Stimulated activated CD8-positive, alpha-beta memory T cell treated with anti-CD3 and anti-CD28 coated beads, Interleukin-2, amount 100 ng/mL, for 1 hour (primary cell): ENCODE measurements around the gene MAPK13.
"Not testable (repeated sequence)": the region's sequence is repeated elsewhere in the genome, so short reads cannot be mapped to it uniquely, and the experiment has no call there.

Source experiments
- DNase-seq, 2 donors: peaks; one replicate each; pipeline ENCODE4 v3.0.0-alpha.2; 2020; ENCODE audit warnings: low read depth in 2 of 2

The MAPK13 gene

GRCh38 chr6:36127462-36128016, 2.8 kb upstream of the MAPK13 start:
- DNase-seq, result no peak

- no peak for DNase-seq
Observed at GRCh38 chr6:36128073-36128472, 2.2 kb upstream of the MAPK13 start.

DNA sequence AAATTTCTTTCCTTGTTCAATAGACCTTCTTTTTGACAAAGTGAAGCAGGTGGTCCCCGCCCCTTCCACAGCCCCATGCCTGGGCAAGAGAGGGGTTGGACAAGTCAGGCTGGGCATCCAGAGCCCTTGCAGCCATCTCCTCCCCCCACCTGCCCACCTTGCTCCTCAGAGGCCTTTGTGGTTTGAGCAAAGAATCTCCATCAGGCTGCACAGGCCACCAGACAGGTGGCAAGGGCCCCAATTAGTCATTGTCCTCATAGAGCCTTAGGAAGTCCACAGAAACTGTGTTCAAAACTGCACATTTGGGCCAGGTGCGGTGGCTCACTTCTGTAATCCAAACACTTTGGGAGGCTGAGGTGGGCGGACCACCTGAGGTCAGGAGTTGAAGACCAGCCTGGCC, 1.5 kb upstream of the MAPK13 start:
- DNase-seq, result no peak

- DNase-seq, result not testable (repeated sequence)
Observed at GRCh38 chr6:36129334-36129733, 979 bp upstream of the MAPK13 start.

- DNase-seq, result no peak
Observed at GRCh38 chr6:36130667-36131510, 576 bp downstream of the MAPK13 start.

DNA sequence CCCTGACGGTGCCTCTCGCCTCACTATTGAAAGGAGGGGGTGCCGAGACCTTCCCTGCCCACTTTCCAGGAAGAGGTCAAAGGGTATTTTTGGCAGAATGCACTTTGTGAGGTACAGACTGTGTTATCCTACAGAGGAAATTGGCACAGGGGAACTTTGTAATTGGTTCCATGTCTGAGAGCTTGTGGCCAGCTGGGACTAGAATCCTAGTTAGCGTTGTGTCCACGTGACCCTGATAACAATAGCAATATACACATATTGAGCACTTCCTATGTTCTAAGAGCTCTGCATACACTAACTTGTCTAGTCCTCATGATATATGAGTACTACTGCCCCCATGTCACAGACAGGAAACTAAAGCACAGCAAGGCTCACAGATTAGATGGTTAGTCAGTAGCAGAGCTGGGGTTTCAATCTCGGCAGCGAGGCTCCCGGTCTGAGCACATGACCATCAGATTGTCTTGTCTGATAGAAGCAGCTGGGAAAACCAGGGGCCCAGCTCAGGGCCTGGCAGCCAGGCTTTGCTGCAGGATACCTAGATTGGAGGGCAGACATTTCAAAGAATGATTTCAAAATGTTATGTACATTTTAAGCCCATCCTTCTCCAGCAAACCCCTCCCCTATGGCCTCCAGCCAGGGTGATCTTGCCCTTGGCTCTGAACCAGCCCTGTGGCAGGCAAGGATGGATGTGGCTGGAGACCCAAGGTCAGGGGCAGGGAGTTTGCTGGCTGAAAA, 1.4 kb downstream of the MAPK13 start:
- no peak for DNase-seq

GRCh38 chr6:36132246-36132895, 2.1 kb downstream of the MAPK13 start:
- DNase-seq, result no peak

DNA sequence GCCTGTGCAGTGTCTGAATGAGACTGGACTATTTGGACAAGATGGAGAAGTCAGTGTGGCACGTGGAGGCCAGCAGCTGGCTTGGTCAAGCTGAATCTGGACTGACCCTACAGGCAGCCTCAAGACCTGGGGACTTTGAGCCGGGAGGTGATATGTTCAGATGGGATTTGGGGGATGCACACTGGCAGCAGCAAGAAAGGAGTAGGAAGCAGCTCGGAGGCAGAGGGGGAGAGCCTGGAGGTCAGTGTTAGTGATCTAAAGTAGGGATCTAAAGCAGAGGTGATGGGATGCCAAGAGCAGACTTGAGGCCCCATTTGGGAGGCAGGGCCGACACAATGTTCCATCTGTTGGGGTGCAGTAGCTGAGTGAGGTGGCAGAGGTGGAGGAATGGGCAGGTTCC, 2.8 kb downstream of the MAPK13 start:
- no peak for DNase-seq

DNA sequence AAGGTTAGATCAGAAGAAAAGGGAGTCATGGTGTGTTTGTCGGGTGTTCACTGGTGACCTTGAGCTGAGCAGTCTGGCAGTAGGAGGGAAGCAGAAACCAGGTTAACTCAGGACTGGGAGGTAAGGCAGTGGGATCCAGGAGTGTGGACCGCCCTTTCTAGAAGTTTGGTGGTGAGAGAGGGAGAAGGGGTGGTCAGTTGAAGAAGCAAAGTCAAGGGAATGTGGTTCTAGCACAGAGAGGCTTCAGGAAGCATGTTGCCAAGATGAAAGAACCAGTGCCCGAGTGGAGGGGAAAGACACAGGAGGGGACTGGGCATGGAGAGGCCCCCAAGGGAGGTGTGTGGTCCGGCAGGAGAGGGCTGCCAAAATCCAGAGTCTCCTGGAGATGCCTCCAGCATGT, 3.6 kb downstream of the MAPK13 start:
- DNase-seq, result no peak

- DNase-seq, result no peak
Observed at GRCh38 chr6:36135053-36135731, 4.9 kb downstream of the MAPK13 start.

DNA sequence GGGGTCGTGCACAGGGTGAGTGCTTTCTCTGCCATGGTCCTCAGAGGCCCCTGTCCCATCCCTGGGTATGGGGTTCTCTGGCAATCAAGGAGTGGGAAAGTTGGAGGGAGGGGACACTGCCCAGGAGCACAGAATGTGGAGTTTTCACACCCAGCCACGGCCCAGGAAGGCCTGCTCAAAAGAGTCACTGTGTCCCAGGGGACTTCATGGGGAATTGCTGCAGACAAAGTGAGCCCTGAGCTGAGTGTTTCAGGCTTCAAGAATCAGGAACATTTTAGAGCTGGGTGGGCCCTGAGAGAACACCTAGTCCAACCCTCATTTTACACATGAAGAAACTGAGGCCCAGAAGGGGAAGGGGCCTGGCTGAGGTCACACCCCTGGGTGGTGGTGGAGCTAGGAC, 5.7 kb downstream of the MAPK13 start:
- no peak for DNase-seq

GRCh38 chr6:36136551-36136950, 6.2 kb downstream of the MAPK13 start:
- no peak for DNase-seq

GRCh38 chr6:36138667-36139066, 8.4 kb downstream of the MAPK13 start:
- DNase-seq, result no peak

DNA sequence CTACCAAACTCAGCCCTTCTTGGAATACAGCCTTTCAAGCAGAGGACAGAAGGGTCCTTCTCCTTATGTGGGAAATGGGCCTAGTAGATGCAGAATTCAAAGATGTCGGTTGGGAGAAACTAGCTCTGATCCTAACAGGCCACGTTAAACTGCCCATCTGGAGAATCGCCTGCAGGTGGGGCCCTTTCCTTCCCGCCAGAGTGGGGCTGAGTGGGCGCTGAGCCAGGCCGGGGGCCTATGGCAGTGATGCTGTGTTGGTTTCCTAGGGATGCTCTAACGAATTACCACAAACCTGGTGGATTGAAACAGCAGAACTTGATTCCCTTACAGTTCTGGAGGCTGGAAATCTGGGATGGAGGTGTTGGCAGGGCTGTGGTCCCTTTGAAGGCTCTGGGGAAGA, 9.1 kb downstream of the MAPK13 start:
- no peak for DNase-seq

DNA sequence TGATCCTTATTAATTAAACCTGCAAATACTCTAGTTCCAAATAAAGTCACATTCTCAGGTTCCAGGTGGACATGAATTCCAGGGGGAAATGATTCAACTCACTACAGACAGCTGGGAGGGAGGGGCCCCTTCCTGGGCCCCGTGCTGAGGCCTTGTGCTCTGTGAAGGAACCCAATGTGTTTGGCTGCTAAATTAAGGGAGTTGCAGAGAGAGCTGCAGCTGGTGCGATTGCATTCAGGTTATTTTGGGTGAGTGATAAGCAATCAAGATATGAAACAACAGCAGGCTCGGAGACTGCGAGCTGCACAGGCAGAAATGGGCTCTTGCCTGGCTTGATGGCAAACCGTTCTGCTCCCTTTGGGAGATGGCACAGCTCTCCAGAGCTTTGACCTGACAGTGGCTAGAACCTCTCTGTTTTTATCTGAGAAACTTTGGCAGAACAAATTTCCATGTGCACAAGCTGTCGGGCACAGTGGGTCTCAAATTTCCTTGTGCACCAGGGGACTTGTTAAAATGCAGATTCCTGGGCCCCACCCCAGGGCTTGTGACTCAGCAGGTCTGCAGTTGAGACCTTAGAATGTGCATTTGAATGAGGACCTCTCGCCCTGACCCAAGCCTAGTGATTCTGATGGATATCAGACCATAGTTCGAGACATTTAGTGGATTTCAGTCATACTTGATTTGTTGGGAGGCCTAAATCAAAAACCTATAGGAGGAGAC, 9.8 kb downstream of the MAPK13 start:
- DNase-seq, result no peak

GRCh38 chr6:36141091-36141490, 10.8 kb downstream of the MAPK13 start:
- DNase-seq, result no peak

GRCh38 chr6:36141961-36142360, 11.6 kb downstream of the MAPK13 start:
- DNase-seq, result no peak

DNA sequence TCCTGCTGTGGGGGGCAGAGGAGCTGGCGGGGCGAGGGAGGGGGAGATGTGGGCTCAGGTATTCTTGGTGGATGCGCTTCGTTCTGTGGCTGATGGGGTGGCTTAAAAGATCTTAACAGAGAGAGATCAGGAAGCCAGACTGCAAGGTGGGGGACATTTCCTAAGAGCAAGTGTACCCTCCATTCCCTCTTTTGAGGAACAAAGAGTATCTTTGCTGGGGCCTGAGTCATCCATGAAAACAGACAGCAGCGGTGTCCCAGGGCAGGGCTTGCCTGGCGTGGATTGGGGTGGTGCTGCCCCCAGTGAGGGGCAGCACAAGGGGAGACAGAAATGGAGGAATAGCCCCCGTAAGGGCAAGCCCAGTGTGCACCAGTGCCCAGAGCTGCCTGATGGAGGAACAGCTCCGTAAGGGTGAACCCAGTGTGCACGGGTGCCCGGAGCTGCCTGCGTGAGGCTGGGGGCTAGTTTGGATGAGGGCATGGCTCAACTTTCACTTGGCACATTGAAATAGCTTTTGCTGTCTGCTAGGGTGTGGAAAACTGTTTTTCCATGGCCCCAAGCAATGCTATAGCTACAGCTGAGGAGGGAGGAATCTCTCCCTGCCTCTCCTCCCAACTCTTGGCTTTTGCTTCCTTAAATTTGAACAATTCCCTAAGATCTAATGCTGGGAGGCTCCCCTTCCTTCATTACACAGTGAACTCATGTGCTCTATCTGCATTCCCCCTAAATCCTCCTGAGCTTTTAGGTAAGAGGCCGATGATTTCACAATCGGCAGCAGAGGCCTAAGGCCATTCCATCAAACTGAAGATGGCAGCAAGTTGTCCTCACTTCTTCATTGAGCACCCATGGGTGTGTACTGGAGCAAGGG, 12.9 kb downstream of the MAPK13 start:
- no peak for DNase-seq

DNA sequence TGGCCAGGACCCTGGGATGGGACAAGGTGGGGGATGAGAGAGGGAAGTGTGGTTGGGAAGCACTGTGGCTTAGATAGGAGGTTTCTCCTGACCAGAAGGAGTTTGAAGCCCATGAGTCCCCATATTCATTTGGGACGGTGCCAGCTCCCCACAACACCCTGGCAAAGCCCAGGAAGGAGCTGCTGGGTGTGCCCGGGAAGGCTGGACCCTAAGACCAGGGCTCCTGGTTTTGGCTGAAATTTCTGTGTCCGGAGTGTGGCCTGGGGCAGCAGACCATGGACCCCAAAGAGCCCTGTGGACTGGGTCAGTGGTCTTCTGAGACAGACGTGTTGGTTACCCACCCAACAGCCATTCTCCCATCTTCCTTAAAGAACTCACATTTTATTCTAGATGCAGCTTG, 15.2 kb downstream of the MAPK13 start:
- DNase-seq, result no peak

- no peak for DNase-seq
Observed at GRCh38 chr6:36147294-36147693, 17.0 kb downstream of the MAPK13 start.
